A549 (cell line): ENCODE data around the gene INF2.

Source experiments
- CBX8 ChIP-seq: fragments of 200-600 bp; sonication (generic); IDR thresholded peaks from 2 replicates; pipeline ENCODE4 v1.6.1; 2016
- EHMT2 ChIP-seq: fragments of 200-600 bp; sonication (generic); IDR thresholded peaks from 2 replicates; pipeline ENCODE4 v1.6.1; 2016; ENCODE audit warnings: antibody characterized with exemption, low read depth, mild to moderate bottlenecking, moderate library complexity
- JUNB ChIP-seq: fragments of >200 bp; sonication (Bioruptor Twin); formaldehyde crosslinking; IDR thresholded peaks from 2 replicates; pipeline ENCODE4 v1.6.1; 2016
- NFE2L2 ChIP-seq: fragments of 150-350 bp; conservative IDR thresholded peaks from 2 replicates; pipeline ENCODE4 v1.6.1; 2014; ENCODE audit warnings: low read length
- POLR2A ChIP-seq: IDR thresholded peaks from 2 replicates; pipeline ENCODE4 v1.6.1; 2012; ENCODE audit warnings: mild to moderate bottlenecking, low read length
- RAD21 ChIP-seq, 2 experiments: fragments of >200 bp in 1 of 2; sonication (Bioruptor Twin) in 1 of 2; formaldehyde crosslinking in 1 of 2; IDR thresholded peaks in 1 of 2; conservative IDR thresholded peaks in 1 of 2; 2 replicates in 1 of 2; 3 replicates in 1 of 2; pipeline ENCODE4 v1.6.1; 2012 to 2018; ENCODE audit warnings: inconsistent platforms in 1 of 2
- RCOR1 ChIP-seq: fragments of 150-350 bp; IDR thresholded peaks from 2 replicates; pipeline ENCODE4 v1.6.1; 2014; ENCODE audit warnings: antibody characterized with exemption, low read length, low read depth
- RNF2 ChIP-seq: fragments of 200-600 bp; sonication (generic); IDR thresholded peaks from 2 replicates; pipeline ENCODE4 v1.6.1; 2016; ENCODE audit warnings: low read depth, mild to moderate bottlenecking, antibody characterized with exemption, moderate library complexity, borderline replicate concordance
- TF ChIP-seq, protein P1 (sequence below): fragments of >200 bp; sonication (Bioruptor Twin); formaldehyde crosslinking; IDR thresholded peaks from 3 replicates; pipeline ENCODE4 v1.5.1; 2016
- TF ChIP-seq, protein P2 (sequence below): fragments of >200 bp; sonication (Bioruptor Twin); formaldehyde crosslinking; IDR thresholded peaks from 2 replicates; pipeline ENCODE4 v1.6.1; 2016
- TF ChIP-seq, protein P3 (sequence below): fragments of >200 bp; sonication (Bioruptor Twin); formaldehyde crosslinking; IDR thresholded peaks from 3 replicates; pipeline ENCODE4 v1.6.1; 2016

DNA sequence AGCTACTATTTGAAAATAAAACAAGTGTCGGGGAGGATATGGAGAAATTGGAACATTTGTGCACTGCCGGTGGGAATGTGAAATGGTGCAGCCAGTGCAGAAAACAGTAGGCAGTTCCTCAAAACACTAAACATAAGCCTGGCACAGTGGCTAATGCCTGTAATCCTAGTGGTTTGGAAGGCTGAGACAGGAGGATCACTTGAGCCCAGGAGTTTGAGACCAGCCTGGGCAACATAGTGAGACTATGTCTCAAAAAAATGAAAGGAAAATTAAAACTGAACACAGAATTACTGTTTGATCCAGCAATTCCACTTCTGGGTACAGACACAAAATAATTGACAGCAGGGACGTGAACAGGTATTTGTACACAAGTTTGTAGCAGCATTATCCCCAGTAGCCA, 76.1 kb downstream of the INF2 start:
- TF ChIP-seq, protein P1, sequence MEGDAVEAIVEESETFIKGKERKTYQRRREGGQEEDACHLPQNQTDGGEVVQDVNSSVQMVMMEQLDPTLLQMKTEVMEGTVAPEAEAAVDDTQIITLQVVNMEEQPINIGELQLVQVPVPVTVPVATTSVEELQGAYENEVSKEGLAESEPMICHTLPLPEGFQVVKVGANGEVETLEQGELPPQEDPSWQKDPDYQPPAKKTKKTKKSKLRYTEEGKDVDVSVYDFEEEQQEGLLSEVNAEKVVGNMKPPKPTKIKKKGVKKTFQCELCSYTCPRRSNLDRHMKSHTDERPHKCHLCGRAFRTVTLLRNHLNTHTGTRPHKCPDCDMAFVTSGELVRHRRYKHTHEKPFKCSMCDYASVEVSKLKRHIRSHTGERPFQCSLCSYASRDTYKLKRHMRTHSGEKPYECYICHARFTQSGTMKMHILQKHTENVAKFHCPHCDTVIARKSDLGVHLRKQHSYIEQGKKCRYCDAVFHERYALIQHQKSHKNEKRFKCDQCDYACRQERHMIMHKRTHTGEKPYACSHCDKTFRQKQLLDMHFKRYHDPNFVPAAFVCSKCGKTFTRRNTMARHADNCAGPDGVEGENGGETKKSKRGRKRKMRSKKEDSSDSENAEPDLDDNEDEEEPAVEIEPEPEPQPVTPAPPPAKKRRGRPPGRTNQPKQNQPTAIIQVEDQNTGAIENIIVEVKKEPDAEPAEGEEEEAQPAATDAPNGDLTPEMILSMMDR: no peak
- TF ChIP-seq NFE2L2 (no peak), POLR2A (no peak), JUNB (no peak), RNF2 (no peak), EHMT2 (no peak), RAD21 (conservative IDR thresholded peaks at IDR 0.05 in 1 of 2, IDR thresholded peaks at IDR 0.05 in 1 of 2) (no peak), CBX8 (no peak), RCOR1 (no peak)
- TF ChIP-seq, protein P2, sequence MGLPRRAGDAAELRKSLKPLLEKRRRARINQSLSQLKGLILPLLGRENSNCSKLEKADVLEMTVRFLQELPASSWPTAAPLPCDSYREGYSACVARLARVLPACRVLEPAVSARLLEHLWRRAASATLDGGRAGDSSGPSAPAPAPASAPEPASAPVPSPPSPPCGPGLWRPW: no peak
- TF ChIP-seq, protein P3, sequence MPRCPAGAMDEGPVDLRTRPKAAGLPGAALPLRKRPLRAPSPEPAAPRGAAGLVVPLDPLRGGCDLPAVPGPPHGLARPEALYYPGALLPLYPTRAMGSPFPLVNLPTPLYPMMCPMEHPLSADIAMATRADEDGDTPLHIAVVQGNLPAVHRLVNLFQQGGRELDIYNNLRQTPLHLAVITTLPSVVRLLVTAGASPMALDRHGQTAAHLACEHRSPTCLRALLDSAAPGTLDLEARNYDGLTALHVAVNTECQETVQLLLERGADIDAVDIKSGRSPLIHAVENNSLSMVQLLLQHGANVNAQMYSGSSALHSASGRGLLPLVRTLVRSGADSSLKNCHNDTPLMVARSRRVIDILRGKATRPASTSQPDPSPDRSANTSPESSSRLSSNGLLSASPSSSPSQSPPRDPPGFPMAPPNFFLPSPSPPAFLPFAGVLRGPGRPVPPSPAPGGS: no peak
